Endothelial cell of umbilical vein (primary cell): ENCODE results near the gene KCNH5.

Experiments
- CTCF ChIP-seq, 2 donors: IDR thresholded peaks; 1 replicate in 1 of 2; 2 replicates in 1 of 2; pipeline ENCODE4 v1.5.1; 2011; ENCODE audit warnings: low read length in 2 of 2, mild to moderate bottlenecking in 2 of 2, moderate library complexity in 2 of 2, control low read depth in 1 of 2, inconsistent platforms in 1 of 2, low read depth in 1 of 2; ENCODE audit not compliant: insufficient read depth in 1 of 2; ENCODE audit errors: extremely low read depth in 1 of 2
- EZH2 ChIP-seq: IDR thresholded peaks from 2 replicates; pipeline ENCODE4 v1.6.1; 2012; ENCODE audit warnings: borderline replicate concordance, low read depth, mild to moderate bottlenecking, moderate library complexity, low read length, inconsistent platforms; ENCODE audit not compliant: severe bottlenecking
- FOS ChIP-seq: IDR thresholded peaks from 2 replicates; pipeline ENCODE4 v1.6.1; 2011; ENCODE audit warnings: mild to moderate bottlenecking, low read length, moderate library complexity, borderline replicate concordance; ENCODE audit not compliant: insufficient read depth
- GATA2 ChIP-seq: IDR thresholded peaks from 2 replicates; pipeline ENCODE4 v1.7.0; 2011; ENCODE audit warnings: low read depth, mild to moderate bottlenecking, moderate library complexity, mixed read lengths, low read length; ENCODE audit not compliant: insufficient read length, insufficient read depth
- MAX ChIP-seq: IDR thresholded peaks from 2 replicates; pipeline ENCODE4 v1.6.1; 2011; ENCODE audit not compliant: insufficient read depth, insufficient read length
- MYC ChIP-seq: IDR thresholded peaks from one replicate; pipeline ENCODE4 v1.6.1; 2011; ENCODE audit warnings: mild to moderate bottlenecking, low read depth, low read length
- POLR2A ChIP-seq: IDR thresholded peaks from 2 replicates; pipeline ENCODE4 v1.6.1; 2012; ENCODE audit warnings: low read depth, mild to moderate bottlenecking, control low read depth, low read length
- POLR2AphosphoS5 ChIP-seq: IDR thresholded peaks from 2 replicates; pipeline ENCODE4 v1.6.1; 2012; ENCODE audit warnings: low read depth, mild to moderate bottlenecking, control low read depth, low read length, moderate library complexity; ENCODE audit not compliant: insufficient read depth

- TF ChIP-seq POLR2A (no peak), EZH2 (no peak), CTCF (IDR thresholded peaks at IDR 0.05; ENCODE audit: extremely low read depth in 1 of 2, insufficient read depth in 1 of 2, low read depth in 1 of 2, low read length in 2 of 2) (peak in 1 of 2 donors; percentile 24), FOS (peak; percentile 27), POLR2AphosphoS5 (no peak), MYC (no peak), MAX (no peak), GATA2 (no peak)
Measured at GRCh38 chr14:63039866-63040265, 5.4 kb downstream of the KCNH5 start.
